Measurements from ENCODE around the gene ADAMTS14. TPM values are rescaled to one million over a fixed set of nuclear protein-coding genes. Genes with fewer than 3 reads are reported as not detected.
"Not testable (repeated sequence)": the region's sequence is repeated elsewhere in the genome, so short reads cannot be mapped to it uniquely, and the experiment has no call there.

The ADAMTS14 gene
- total RNA-seq, 1 donor from 2014 or later: 2.1 TPM

- no peak for DNase-seq (ENCODE audit: low spot score)
Measured at GRCh38 chr10:70750156-70750703, 77.9 kb downstream of the ADAMTS14 start.

GRCh38 chr10:70751356-70751755 is 79.0 kb downstream of the ADAMTS14 start:
- DNase-seq (ENCODE audit: low spot score): no peak

GRCh38 chr10:70751991-70752390 is 79.7 kb downstream of the ADAMTS14 start:
- DNase-seq (ENCODE audit: low spot score): no peak

- DNase-seq (ENCODE audit: low spot score): no peak
Measured at GRCh38 chr10:70752571-70752970, 80.3 kb downstream of the ADAMTS14 start.

GRCh38 chr10:70753026-70753663 is 80.8 kb downstream of the ADAMTS14 start:
- DNase-seq (ENCODE audit: low spot score): no peak

GRCh38 chr10:70753841-70754621 is 81.7 kb downstream of the ADAMTS14 start:
- DNase-seq (ENCODE audit: low spot score): no peak

- no peak for DNase-seq (ENCODE audit: low spot score)
Measured at GRCh38 chr10:70756700-70757360, 84.5 kb downstream of the ADAMTS14 start.

- no peak for DNase-seq (ENCODE audit: low spot score)
Measured at GRCh38 chr10:70757856-70758255, 85.5 kb downstream of the ADAMTS14 start.

- peak; percentile 78 for DNase-seq (ENCODE audit: low spot score)
Measured at GRCh38 chr10:70758757-70759514, 86.6 kb downstream of the ADAMTS14 start.

- no peak for DNase-seq (ENCODE audit: low spot score)
Measured at GRCh38 chr10:70759781-70760180, 87.5 kb downstream of the ADAMTS14 start.

GRCh38 chr10:70760271-70760787 is 88.0 kb downstream of the ADAMTS14 start:
- DNase-seq (ENCODE audit: low spot score): no peak

GRCh38 chr10:70761031-70761601 is 88.8 kb downstream of the ADAMTS14 start:
- DNase-seq (ENCODE audit: low spot score): no peak

GRCh38 chr10:70761727-70762350 is 89.5 kb downstream of the ADAMTS14 start:
- DNase-seq (ENCODE audit: low spot score): no peak

- DNase-seq (ENCODE audit: low spot score): no peak
Measured at GRCh38 chr10:70762441-70763175, 90.3 kb downstream of the ADAMTS14 start.

GRCh38 chr10:70763567-70763966 is 91.3 kb downstream of the ADAMTS14 start:
- DNase-seq (ENCODE audit: low spot score): no peak

- no peak for DNase-seq (ENCODE audit: low spot score)
Measured at GRCh38 chr10:70765794-70766594, 93.7 kb downstream of the ADAMTS14 start.

GRCh38 chr10:70768026-70768685 is 95.8 kb downstream of the ADAMTS14 start:
- not testable (repeated sequence) for DNase-seq (ENCODE audit: low spot score)

- no peak for DNase-seq (ENCODE audit: low spot score)
Measured at GRCh38 chr10:70769121-70769520, 96.8 kb downstream of the ADAMTS14 start.

GRCh38 chr10:70770001-70770400 is 97.7 kb downstream of the ADAMTS14 start:
- DNase-seq (ENCODE audit: low spot score): no peak

All from ureter (tissue), 1 donor.